ENCODE measurements around the gene COL3A1. TPM values are rescaled to one million over a fixed set of nuclear protein-coding genes. Genes with fewer than 3 reads are reported as not detected.

The COL3A1 gene
- polyA plus RNA-seq, 6 donors from 2014 or later: not detected

DNA sequence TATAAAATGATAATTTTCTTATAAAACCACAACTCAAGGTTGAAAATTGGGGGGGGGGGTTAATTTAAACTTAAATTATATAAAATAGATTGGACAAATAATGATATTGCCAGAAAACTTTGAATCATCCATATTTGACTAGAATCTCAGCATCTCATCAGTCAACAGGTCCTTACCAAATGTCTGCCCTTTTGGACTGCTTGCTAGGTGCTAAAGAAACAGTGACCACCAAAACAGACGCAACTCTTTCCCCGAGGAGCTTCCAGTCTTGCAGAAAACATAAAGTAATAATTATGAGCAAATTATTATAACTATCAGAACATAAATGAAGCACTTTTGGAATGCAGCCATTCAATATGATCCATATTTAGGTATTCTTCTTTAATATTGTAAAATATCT, 8.6 kb upstream of the COL3A1 start:
- H3K4me3 Mint-ChIP-seq: no peak overlapping the region
- H3K27ac Mint-ChIP-seq: no peak overlapping the region
- no peaks in the 10 kb centered on the region for H3K36me3 Mint-ChIP-seq
- ATAC-seq (ENCODE audit: low read depth in 2 of 2) (no peak), DNase-seq (no peak)
- H3K9me3 Mint-ChIP-seq: peaks cover 0 to 9% (median 0%) of the 10 kb centered on the region in 7 donors
- no peaks in the 10 kb centered on the region for H3K27me3 Mint-ChIP-seq
- no peaks in the 10 kb centered on the region for H3K4me1 Mint-ChIP-seq

- Mint-ChIP-seq H3K36me3 (no peaks in the 10 kb centered on the region), H3K9me3 (peaks cover 0 to 8% (median 0%) of the 10 kb centered on the region in 7 donors), H3K4me1 (no peaks in the 10 kb centered on the region), H3K27ac (no peak overlapping the region), H3K4me3 (no peak overlapping the region), H3K27me3 (no peaks in the 10 kb centered on the region)
- ATAC-seq (ENCODE audit: low read depth in 2 of 2): no peak
- no peak for DNase-seq
Observed at GRCh38 chr2:188966079-188966571, 8.0 kb upstream of the COL3A1 start.

- Mint-ChIP-seq H3K4me1 (no peaks in the 10 kb centered on the region), H3K27ac (no peak overlapping the region), H3K4me3 (no peak overlapping the region), H3K9me3 (peaks cover 0 to 2% (median 0%) of the 10 kb centered on the region in 7 donors), H3K27me3 (no peaks in the 10 kb centered on the region), H3K36me3 (no peaks in the 10 kb centered on the region)
- no peak for ATAC-seq (ENCODE audit: low read depth in 2 of 2)
- DNase-seq: no peak
Observed at GRCh38 chr2:188966728-188967440, 7.3 kb upstream of the COL3A1 start.

DNA sequence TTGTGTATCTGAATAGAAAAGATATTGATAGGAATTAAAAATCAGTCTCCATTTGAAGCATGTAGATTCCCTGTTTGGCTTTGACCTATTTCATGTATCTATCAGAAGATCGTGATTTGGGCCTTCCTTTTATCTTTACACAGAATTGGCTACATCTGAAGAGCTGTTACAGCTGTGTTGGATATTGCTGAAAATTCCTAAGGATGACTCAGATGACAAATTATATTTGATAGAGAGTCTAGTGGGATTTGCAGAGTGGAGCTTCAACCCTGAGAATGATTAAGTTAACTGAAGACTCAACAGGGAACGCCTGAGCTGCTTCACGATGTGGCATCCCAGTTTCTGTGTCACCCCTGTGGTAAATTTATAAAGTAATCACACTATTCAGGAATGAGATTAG, 4.9 kb upstream of the COL3A1 start:
- Mint-ChIP-seq H3K36me3 (no peaks in the 10 kb centered on the region), H3K27ac (no peak overlapping the region), H3K4me1 (no peaks in the 10 kb centered on the region), H3K9me3 (peaks cover 0 to 2% (median 0%) of the 10 kb centered on the region in 7 donors), H3K4me3 (no peak overlapping the region), H3K27me3 (no peaks in the 10 kb centered on the region)
- no peak for DNase-seq
- no peak for ATAC-seq (ENCODE audit: low read depth in 2 of 2)

- no peaks in the 10 kb centered on the region for H3K36me3 Mint-ChIP-seq
- no peaks in the 10 kb centered on the region for H3K27me3 Mint-ChIP-seq
- no peak for DNase-seq
- no peak overlapping the region for H3K27ac Mint-ChIP-seq
- ATAC-seq (ENCODE audit: low read depth in 2 of 2): no peak
- no peaks in the 10 kb centered on the region for H3K4me1 Mint-ChIP-seq
- H3K4me3 Mint-ChIP-seq: no peak overlapping the region
- peaks cover 0 to 2% (median 0%) of the 10 kb centered on the region in 7 donors for H3K9me3 Mint-ChIP-seq
Observed at GRCh38 chr2:188969651-188970050, 4.5 kb upstream of the COL3A1 start.

DNA sequence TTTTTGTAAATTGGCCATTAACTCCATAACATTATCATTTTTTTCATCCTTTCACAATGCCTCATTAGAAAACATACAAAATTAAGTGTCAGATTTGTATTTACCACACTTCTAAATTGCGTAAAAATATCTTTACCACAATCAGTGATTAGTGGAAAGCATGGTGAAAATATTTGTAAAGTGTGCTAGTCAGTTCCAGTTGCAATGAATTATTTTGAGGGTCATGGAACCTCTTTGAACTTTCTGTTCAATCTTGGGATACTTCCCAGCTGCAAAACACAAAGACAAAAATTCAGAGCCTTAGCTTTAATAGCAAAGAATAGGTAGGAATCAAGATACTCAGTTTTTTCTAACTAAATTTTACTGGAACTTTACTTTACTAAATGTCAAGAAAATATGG, 4.0 kb upstream of the COL3A1 start:
- no peak overlapping the region for H3K27ac Mint-ChIP-seq
- H3K4me3 Mint-ChIP-seq: no peak overlapping the region
- H3K9me3 Mint-ChIP-seq: peaks cover 0 to 2% (median 0%) of the 10 kb centered on the region in 7 donors
- DNase-seq: no peak
- H3K27me3 Mint-ChIP-seq: no peaks in the 10 kb centered on the region
- no peaks in the 10 kb centered on the region for H3K36me3 Mint-ChIP-seq
- ATAC-seq (ENCODE audit: low read depth in 2 of 2): no peak
- H3K4me1 Mint-ChIP-seq: no peaks in the 10 kb centered on the region

- no peak overlapping the region for H3K27ac Mint-ChIP-seq
- DNase-seq (no peak), ATAC-seq (ENCODE audit: low read depth in 2 of 2) (no peak)
- no peak overlapping the region for H3K4me3 Mint-ChIP-seq
- peaks cover 0 to 1% (median 0%) of the 10 kb centered on the region in 7 donors for H3K9me3 Mint-ChIP-seq
- H3K27me3 Mint-ChIP-seq: no peaks in the 10 kb centered on the region
- H3K36me3 Mint-ChIP-seq: no peaks in the 10 kb centered on the region
- no peaks in the 10 kb centered on the region for H3K4me1 Mint-ChIP-seq
Observed at GRCh38 chr2:188971432-188971861, 2.7 kb upstream of the COL3A1 start.

- Mint-ChIP-seq H3K9me3 (no peaks in the 10 kb centered on the region), H3K4me1 (no peaks in the 10 kb centered on the region), H3K36me3 (no peaks in the 10 kb centered on the region), H3K27me3 (no peaks in the 10 kb centered on the region), H3K27ac (no peak overlapping the region), H3K4me3 (no peak overlapping the region)
- ATAC-seq (ENCODE audit: low read depth in 2 of 2) (no peak), DNase-seq (no peak)
Observed at GRCh38 chr2:188973641-188974040, 532 bp upstream of the COL3A1 start.

DNA sequence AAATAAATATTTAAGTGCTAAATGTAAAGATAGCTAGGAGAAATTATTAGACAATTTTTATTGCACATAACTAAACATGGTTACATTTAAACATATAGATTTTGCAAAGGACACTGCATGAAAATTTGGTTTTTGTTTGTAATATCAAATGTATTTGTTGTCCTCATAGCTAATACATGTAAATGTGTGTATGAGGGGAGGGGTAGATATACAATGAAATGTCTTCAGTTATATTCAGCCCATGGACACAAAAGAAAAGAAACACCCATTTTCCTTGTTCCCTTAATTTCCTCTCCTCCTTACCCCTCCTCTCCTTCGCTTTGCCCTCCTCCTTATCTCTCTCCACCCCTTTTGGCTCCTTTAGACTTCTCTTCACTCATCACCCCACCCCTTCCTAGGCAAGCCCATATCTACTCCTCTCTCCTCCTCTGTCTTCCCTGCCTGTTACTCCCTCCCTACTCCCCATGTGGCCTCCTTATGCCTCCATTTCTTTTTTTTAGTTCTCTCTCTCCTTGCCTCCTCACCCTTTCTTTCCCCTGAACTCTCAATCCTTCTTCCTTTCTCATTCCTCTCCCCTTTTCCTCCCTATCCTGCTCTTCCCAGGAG, 1.4 kb downstream of the COL3A1 start:
- ATAC-seq (ENCODE audit: low read depth in 2 of 2): no peak
- no peaks in the 10 kb centered on the region for H3K9me3 Mint-ChIP-seq
- H3K4me1 Mint-ChIP-seq: no peaks in the 10 kb centered on the region
- H3K4me3 Mint-ChIP-seq: no peak overlapping the region
- no peak for DNase-seq
- no peak overlapping the region for H3K27ac Mint-ChIP-seq
- no peaks in the 10 kb centered on the region for H3K36me3 Mint-ChIP-seq
- H3K27me3 Mint-ChIP-seq: no peaks in the 10 kb centered on the region

DNA sequence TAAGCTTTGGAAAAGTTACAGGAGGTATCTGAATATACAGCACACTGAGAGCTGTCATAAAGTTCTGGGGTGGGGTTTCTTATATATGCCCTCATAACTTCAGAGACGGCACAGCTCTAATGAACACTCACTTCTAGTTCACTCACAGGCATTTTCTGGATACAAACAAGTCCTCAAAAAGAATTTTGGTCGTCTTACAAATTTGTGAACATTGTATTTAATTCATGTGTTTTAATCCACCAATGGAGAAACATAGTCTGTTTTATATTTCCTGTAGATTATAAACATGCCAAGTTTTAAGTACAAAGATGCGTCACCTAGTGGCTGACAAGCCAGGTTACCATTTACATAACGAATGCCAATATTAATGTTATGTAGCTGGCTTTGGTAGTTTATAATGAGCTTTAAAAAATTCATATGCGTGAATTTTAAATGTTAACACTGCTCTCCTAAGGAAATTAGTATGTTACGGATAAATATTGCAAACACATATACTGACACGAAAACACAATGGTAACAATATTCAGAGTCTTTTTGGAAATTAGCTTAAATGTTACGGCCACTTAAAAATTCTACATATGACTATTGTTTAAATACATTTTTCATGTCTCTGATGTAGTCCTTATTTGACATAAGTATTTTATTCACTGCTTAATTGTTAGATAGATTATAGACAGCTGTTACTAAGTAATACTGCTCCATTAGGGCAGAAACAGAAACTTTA, 2.5 kb downstream of the COL3A1 start:
- no peaks in the 10 kb centered on the region for H3K9me3 Mint-ChIP-seq
- H3K4me1 Mint-ChIP-seq: no peaks in the 10 kb centered on the region
- H3K4me3 Mint-ChIP-seq: no peak overlapping the region
- no peak overlapping the region for H3K27ac Mint-ChIP-seq
- ATAC-seq (ENCODE audit: low read depth in 2 of 2) (no peak), DNase-seq (no peak)
- no peaks in the 10 kb centered on the region for H3K36me3 Mint-ChIP-seq
- no peaks in the 10 kb centered on the region for H3K27me3 Mint-ChIP-seq

DNA sequence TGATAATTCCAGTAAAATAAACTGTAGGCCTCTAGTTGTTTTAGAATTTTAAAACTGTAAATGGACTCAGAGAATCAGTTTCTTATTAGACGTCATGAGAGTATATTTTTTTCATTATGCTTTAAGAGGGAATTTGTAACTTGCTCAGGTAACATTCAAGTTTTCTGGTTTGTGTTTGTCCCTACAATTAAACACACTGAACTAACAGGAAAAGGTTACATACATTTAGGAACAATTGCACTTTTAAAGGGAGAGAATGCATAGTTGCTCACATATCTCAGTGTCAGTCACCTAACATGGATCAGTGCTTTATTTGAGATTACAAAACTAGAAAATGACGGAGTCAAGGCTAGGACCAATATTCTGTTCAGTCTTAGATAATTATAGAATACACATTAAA, 3.1 kb downstream of the COL3A1 start:
- no peak for ATAC-seq (ENCODE audit: low read depth in 2 of 2)
- Mint-ChIP-seq H3K27me3 (no peaks in the 10 kb centered on the region), H3K36me3 (no peaks in the 10 kb centered on the region), H3K9me3 (no peaks in the 10 kb centered on the region), H3K4me1 (no peaks in the 10 kb centered on the region), H3K27ac (no peak overlapping the region), H3K4me3 (no peak overlapping the region)
- DNase-seq: no peak

DNA sequence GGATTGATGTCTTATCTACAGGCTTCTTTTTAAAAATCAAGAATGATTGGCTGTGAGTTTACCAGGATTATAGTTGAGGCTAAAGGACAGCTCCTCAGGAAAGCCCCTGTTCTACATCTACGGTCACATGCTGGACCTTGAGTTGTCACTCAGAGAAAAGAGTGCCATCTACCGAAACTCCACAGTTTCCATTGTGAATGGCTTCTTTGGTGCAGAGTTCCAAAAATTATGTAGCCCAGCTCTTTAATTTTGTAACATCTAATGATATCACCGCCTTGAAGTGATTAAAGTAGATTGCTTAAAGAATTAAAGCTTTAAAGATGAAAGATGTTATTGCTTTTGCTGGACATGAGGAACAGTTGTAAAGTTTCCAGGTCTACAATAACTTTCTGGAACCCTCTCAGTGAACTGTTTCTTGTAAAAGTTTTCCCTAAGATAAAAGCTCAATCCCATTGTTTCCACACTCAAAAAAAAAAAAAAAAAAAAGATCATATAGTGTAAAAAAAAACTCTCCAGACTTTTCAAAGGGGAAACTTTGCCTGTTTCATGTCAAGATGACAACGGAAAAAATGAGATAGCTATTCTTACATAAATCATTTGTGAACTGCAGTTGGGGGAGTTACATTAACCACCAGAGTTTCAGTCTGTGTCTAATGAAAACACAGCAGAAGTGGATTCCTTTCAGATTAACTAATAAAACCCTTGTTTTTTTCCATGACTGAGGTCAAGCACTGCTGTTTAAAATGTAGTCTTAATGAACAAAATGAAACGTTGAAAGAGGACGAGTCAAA, 4.3 kb downstream of the COL3A1 start:
- no peak overlapping the region for H3K4me3 Mint-ChIP-seq

More for the DNA sequence above, 4.3 kb downstream of the COL3A1 start:
- ATAC-seq (ENCODE audit: low read depth in 2 of 2): no peak
- no peaks in the 10 kb centered on the region for H3K9me3 Mint-ChIP-seq
- no peak overlapping the region for H3K27ac Mint-ChIP-seq
- no peaks in the 10 kb centered on the region for H3K27me3 Mint-ChIP-seq
- no peak for DNase-seq
- H3K4me1 Mint-ChIP-seq: no peaks in the 10 kb centered on the region
- H3K36me3 Mint-ChIP-seq: no peaks in the 10 kb centered on the region
